GM12878 (cell line): ENCODE data around the gene OSCP1. TPM values are rescaled to one million over a fixed set of nuclear protein-coding genes. Genes with fewer than 3 reads are reported as not detected.

Experiments used
- ATAC-seq: fragments of 200-7000 bp; cut with Tn5 transposase; 3 replicates; pipeline ENCODE4 v1.9.1; 2020; ENCODE audit warnings: mild to moderate bottlenecking, moderate library complexity
- BruUV-seq: library from RNA; stranded (reverse); fragments of 400-500 nt; replicated peaks from 2 replicates; lab custom pipeline; 2021; lab: Mats Ljungman, UMichigan
- CTCF ChIA-PET: fragments of 300-600 bp; sonication (Branson Sonifier 250); formaldehyde crosslinking; extraction: SDS; loops from one replicate; lab custom pipeline; 2021; ENCODE audit warnings: inconsistent platforms; lab: Yijun Ruan, JAX
- POLR2A ChIA-PET: fragments of 350-600 bp; formaldehyde crosslinking; extraction: SDS; loops from one replicate; lab custom pipeline; 2021; ENCODE audit warnings: inconsistent platforms; lab: Charles Lee
- RAD21 ChIA-PET: fragments of 300-600 bp; sonication (Branson Sonifier 250); formaldehyde crosslinking; loops from one replicate; lab custom pipeline; 2023; ENCODE audit warnings: antibody characterized with exemption; ENCODE audit not compliant: unreplicated experiment; lab: Charles Lee
- SMC1A ChIA-PET: fragments of 300-600 bp; sonication (Branson Sonifier 250); formaldehyde crosslinking; loops from one replicate; lab custom pipeline; 2023; ENCODE audit not compliant: unreplicated experiment, uncharacterized antibody; lab: Charles Lee
- DNase-seq: peaks from one replicate; pipeline ENCODE4 v3.0.0-alpha.2; 2011; ENCODE audit warnings: low read depth, low spot score
- FAIRE-seq: peaks from 3 replicates; lab custom pipeline; 2011; peaks lifted over from hg19 to GRCh38; lab: Jason Lieb, UNC
- H2AFZ ChIP-seq: 2 replicates; pipeline ENCODE4 v1.6.0; 2011; ENCODE audit warnings: low read depth, low read length, control low read depth; ENCODE audit not compliant: control insufficient read depth
- H3K27ac ChIP-seq: 2 replicates; pipeline ENCODE4 v1.5.1; 2011; ENCODE audit warnings: control low read depth; ENCODE audit not compliant: control insufficient read depth, insufficient read depth
- H3K27me3 ChIP-seq, 2 experiments: replicated peaks in 1 of 2; 2 replicates each; pipeline versions ENCODE4 v1.6.0 to v1.6.1; 2011; ENCODE audit warnings: low read length in 1 of 2; ENCODE audit not compliant: control insufficient read depth in 2 of 2, insufficient read depth in 2 of 2
- H3K36me3 ChIP-seq, 2 experiments: 2 replicates each; pipeline ENCODE4 v1.5.1; 2011; ENCODE audit warnings: low read length in 1 of 2; ENCODE audit not compliant: control insufficient read depth in 2 of 2, insufficient read depth in 2 of 2
- H3K4me1 ChIP-seq: 2 replicates; pipeline ENCODE4 v1.6.1; 2011; ENCODE audit warnings: mild to moderate bottlenecking, low read length, moderate library complexity, mixed read lengths; ENCODE audit not compliant: control insufficient read depth, insufficient read depth
- H3K4me2 ChIP-seq: 2 replicates; pipeline ENCODE4 v1.6.0; 2011; ENCODE audit warnings: control low read depth; ENCODE audit not compliant: control insufficient read depth, insufficient read depth
- H3K4me3 ChIP-seq: fragments of 200-600 bp; sonication (generic); 2 replicates; pipeline ENCODE4 v1.5.1; 2016
- H3K79me2 ChIP-seq: 2 replicates; pipeline ENCODE4 v1.6.0; 2011; ENCODE audit warnings: low read length; ENCODE audit not compliant: control insufficient read depth, insufficient read depth
- H3K9ac ChIP-seq: 2 replicates; pipeline ENCODE4 v1.8.0; 2011; ENCODE audit warnings: low read length, control low read depth, mixed read lengths; ENCODE audit not compliant: control insufficient read depth, insufficient read depth
- H3K9me3 ChIP-seq: replicated peaks from 3 replicates; pipeline ENCODE4 v1.5.1; 2011; ENCODE audit warnings: mild to moderate bottlenecking, low read length; ENCODE audit not compliant: control insufficient read depth, insufficient read depth
- H4K20me1 ChIP-seq: 2 replicates; pipeline ENCODE4 v1.6.0; 2011; ENCODE audit not compliant: control insufficient read depth, insufficient read depth
- CBFB ChIP-seq: IDR thresholded peaks from 2 replicates; pipeline ENCODE4 v1.6.1; 2016; ENCODE audit warnings: antibody characterized with exemption, low read depth
- EED ChIP-seq: sonication (generic); IDR thresholded peaks from 2 replicates; pipeline ENCODE4 v1.6.1; 2016; ENCODE audit warnings: antibody characterized with exemption, low read depth
- EGR1 ChIP-seq, 2 experiments: IDR thresholded peaks; 1 replicate in 1 of 2; 2 replicates in 1 of 2; pipeline ENCODE4 v1.6.1; 2011 to 2012; ENCODE audit warnings: low read depth in 2 of 2, low read length in 2 of 2, borderline replicate concordance in 1 of 2, mild to moderate bottlenecking in 1 of 2, moderate library complexity in 1 of 2
- KLF5 ChIP-seq: fragments of 450-650 bp; IDR thresholded peaks from 2 replicates; pipeline ENCODE4 v1.6.1; 2014; ENCODE audit warnings: mild to moderate bottlenecking; ENCODE audit not compliant: partially characterized antibody
- POU2F2 ChIP-seq: IDR thresholded peaks from 3 replicates; pipeline ENCODE4 v1.6.1; 2011; ENCODE audit warnings: low read depth, mild to moderate bottlenecking, low read length, borderline replicate concordance
- RB1 ChIP-seq: fragments of 450-650 bp; formaldehyde crosslinking; IDR thresholded peaks from 2 replicates; pipeline ENCODE4 v1.6.1; 2017; ENCODE audit warnings: mild to moderate bottlenecking, borderline replicate concordance
- RBBP5 ChIP-seq: fragments of 200-600 bp; sonication (generic); conservative IDR thresholded peaks from 2 replicates; pipeline ENCODE4 v1.6.1; 2016
- RUNX3 ChIP-seq: IDR thresholded peaks from 2 replicates; pipeline ENCODE4 v1.6.1; 2012; ENCODE audit warnings: low read length, inconsistent platforms
- SUPT20H ChIP-seq: IDR thresholded peaks from 2 replicates; pipeline ENCODE4 v1.6.1; 2011; ENCODE audit warnings: low read depth, mild to moderate bottlenecking, low read length, moderate library complexity, borderline replicate concordance; ENCODE audit not compliant: control insufficient read depth
- SUZ12 ChIP-seq: fragments of 200-600 bp; sonication (generic); IDR thresholded peaks from one replicate; pipeline ENCODE4 v1.6.1; 2018; ENCODE audit warnings: antibody characterized with exemption, mild to moderate bottlenecking; ENCODE audit not compliant: unreplicated experiment
- WGBS: methylation state at CpG from one replicate; pipeline ENCODE4 v1.1.6; 2016; ENCODE audit warnings: low lambda C conversion rate; ENCODE audit not compliant: insufficient replicate concordance, insufficient coverage; ENCODE audit errors: missing lambda C conversion rate; 5-methylcytosine and 5-hydroxymethylcytosine counted together
- in situ Hi-C: fragments of 300-500 bp; cut with MboI; formaldehyde crosslinking; loops from 9 replicates; pipeline ENCODE4 v1.14.3; 2018; ENCODE audit warnings: mixed read lengths
- intact Hi-C: fragments of 100-400 bp; cut with micrococcal nuclease; formaldehyde crosslinking; loops from one replicate; pipeline ENCODE4 v1.14.2; 2022; ENCODE audit not compliant: unreplicated experiment
- polyA plus RNA-seq, 11 experiments: library from polyadenylated mRNA; depleted of rRNA in 4 of 11; unstranded in 6 of 11; stranded (reverse) in 5 of 11; fragments of >200 nt; fragmentation: Nextera tagmentation in 4 of 11; fragmentation: Illumina TruSeq in 1 of 11; extraction: Ambion mirVana in 4 of 11; extraction: Trizol in 1 of 11; gene quantifications; 1 replicate in 1 of 11; 2 replicates in 10 of 11; pipeline versions ENCODE4 v1.2.1 to v1.2.3, GENCODE V29; 2011 to 2016; ENCODE audit warnings: inconsistent platforms in 2 of 11, missing spikeins in 2 of 11, low read depth in 1 of 11
- total RNA-seq, 4 experiments: library from RNA; depleted of rRNA in 3 of 4; stranded (reverse); fragments of >200 nt in 3 of 4; fragmentation: Illumina TruSeq in 1 of 4; extraction: Trizol in 1 of 4; gene quantifications; 2 replicates each; pipeline versions ENCODE4 v1.2.1 to v1.2.3, GENCODE V29; 2013 to 2021
- TF ChIP-seq, protein P1 (sequence below): fragments of 150-350 bp; IDR thresholded peaks from 2 replicates; pipeline ENCODE4 v1.6.1; 2016; ENCODE audit warnings: low read depth, low read length
- TF ChIP-seq, protein P2 (sequence below): fragments of 450-650 bp; IDR thresholded peaks from 2 replicates; pipeline ENCODE4 v1.6.1; 2017; ENCODE audit warnings: mild to moderate bottlenecking, moderate library complexity
- TF ChIP-seq, protein P3 (sequence below): fragments of 450-650 bp; formaldehyde crosslinking; IDR thresholded peaks from 2 replicates; pipeline ENCODE4 v1.4.0; 2022; ENCODE audit warnings: mild to moderate bottlenecking, moderate library complexity

Gene OSCP1
- total and polyA plus RNA-seq, 10 of the 15 experiments (the other 5 are each of a cell fraction or from before 2014, with no cell fraction given), result 1.8 to 5.9 (median 3.0) TPM

DNA sequence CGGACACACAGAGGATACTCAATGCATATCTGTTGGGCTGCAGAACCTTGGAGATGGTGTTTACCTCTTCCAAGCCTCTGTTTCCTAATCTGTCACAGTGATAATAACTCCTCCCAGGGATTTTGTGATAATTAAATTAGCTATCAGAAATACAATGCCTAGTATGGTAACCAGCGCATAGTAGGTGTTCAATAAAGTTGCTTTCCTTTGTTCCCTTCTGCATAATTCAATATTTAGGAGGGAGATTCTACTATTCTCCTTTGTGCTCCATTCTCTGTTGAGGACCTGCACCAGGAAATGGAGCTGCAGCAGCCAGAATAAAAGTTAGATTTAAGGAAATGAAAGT lies 35.8 kb upstream of the OSCP1 start:
- 98% methylated on average over 2 of the region's 2 CpGs for WGBS
- H3K36me3 ChIP-seq, result no peaks in the 10 kb centered on the region
- POLR2A ChIA-PET, result interaction anchor here (1.6 kb wide), 1 partner anchor 9 kb away, joined by 4 read pairs; no protein-coding TSS in a partner anchor
- H3K27ac ChIP-seq, result no peak overlapping the region
- no peak for ATAC-seq
- no peak overlapping the region for H3K9ac ChIP-seq
- H3K4me2 ChIP-seq, result no peak overlapping the region
- intact Hi-C loops (no loop called here), in situ Hi-C loops (no loop called here)
- SMC1A ChIA-PET, result no interaction called here
- H2AFZ ChIP-seq, result peak overlapping the region; percentile 39; the same call in 1 of the 2 replicates
- H3K4me3 ChIP-seq, result no peak overlapping the region
- H3K27me3 ChIP-seq, result peaks cover 0 to 3% of the 10 kb centered on the region in 2 experiments; a peak in 3 of 4 replicates
- no peak for FAIRE-seq
- RAD21 ChIA-PET, result interaction anchor here (0.6 kb wide), 1 partner anchor 501 kb away, joined by 3 read pairs; no protein-coding TSS in a partner anchor
- peaks cover 6% of the 10 kb centered on the region; the same call in 1 of the 2 replicates for H3K4me1 ChIP-seq
- no peaks in the 10 kb centered on the region for H4K20me1 ChIP-seq
- CTCF ChIA-PET, result interaction anchor here (1.6 kb wide), 1 partner anchor 29 kb away, joined by 5 read pairs; no protein-coding TSS in a partner anchor
- no peaks in the 10 kb centered on the region for H3K9me3 ChIP-seq
- no TSS peak for BruUV-seq
- DNase-seq, result no peak
- no peaks in the 10 kb centered on the region for H3K79me2 ChIP-seq
- TF ChIP-seq, protein P1, sequence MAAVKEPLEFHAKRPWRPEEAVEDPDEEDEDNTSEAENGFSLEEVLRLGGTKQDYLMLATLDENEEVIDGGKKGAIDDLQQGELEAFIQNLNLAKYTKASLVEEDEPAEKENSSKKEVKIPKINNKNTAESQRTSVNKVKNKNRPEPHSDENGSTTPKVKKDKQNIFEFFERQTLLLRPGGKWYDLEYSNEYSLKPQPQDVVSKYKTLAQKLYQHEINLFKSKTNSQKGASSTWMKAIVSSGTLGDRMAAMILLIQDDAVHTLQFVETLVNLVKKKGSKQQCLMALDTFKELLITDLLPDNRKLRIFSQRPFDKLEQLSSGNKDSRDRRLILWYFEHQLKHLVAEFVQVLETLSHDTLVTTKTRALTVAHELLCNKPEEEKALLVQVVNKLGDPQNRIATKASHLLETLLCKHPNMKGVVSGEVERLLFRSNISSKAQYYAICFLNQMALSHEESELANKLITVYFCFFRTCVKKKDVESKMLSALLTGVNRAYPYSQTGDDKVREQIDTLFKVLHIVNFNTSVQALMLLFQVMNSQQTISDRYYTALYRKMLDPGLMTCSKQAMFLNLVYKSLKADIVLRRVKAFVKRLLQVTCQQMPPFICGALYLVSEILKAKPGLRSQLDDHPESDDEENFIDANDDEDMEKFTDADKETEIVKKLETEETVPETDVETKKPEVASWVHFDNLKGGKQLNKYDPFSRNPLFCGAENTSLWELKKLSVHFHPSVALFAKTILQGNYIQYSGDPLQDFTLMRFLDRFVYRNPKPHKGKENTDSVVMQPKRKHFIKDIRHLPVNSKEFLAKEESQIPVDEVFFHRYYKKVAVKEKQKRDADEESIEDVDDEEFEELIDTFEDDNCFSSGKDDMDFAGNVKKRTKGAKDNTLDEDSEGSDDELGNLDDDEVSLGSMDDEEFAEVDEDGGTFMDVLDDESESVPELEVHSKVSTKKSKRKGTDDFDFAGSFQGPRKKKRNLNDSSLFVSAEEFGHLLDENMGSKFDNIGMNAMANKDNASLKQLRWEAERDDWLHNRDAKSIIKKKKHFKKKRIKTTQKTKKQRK, result no peak
- TF ChIP-seq EGR1 (IDR thresholded peaks at IDR 0.05; ENCODE audit: borderline replicate concordance in 1 of 2, low read depth in 2 of 2, low read length in 2 of 2) (no peak), RBBP5 (no peak), KLF5 (no peak), SUPT20H (no peak), SUZ12 (no peak), CBFB (no peak), POU2F2 (no peak), RB1 (no peak), RUNX3 (no peak), EED (no peak)
- TF ChIP-seq, protein P2, sequence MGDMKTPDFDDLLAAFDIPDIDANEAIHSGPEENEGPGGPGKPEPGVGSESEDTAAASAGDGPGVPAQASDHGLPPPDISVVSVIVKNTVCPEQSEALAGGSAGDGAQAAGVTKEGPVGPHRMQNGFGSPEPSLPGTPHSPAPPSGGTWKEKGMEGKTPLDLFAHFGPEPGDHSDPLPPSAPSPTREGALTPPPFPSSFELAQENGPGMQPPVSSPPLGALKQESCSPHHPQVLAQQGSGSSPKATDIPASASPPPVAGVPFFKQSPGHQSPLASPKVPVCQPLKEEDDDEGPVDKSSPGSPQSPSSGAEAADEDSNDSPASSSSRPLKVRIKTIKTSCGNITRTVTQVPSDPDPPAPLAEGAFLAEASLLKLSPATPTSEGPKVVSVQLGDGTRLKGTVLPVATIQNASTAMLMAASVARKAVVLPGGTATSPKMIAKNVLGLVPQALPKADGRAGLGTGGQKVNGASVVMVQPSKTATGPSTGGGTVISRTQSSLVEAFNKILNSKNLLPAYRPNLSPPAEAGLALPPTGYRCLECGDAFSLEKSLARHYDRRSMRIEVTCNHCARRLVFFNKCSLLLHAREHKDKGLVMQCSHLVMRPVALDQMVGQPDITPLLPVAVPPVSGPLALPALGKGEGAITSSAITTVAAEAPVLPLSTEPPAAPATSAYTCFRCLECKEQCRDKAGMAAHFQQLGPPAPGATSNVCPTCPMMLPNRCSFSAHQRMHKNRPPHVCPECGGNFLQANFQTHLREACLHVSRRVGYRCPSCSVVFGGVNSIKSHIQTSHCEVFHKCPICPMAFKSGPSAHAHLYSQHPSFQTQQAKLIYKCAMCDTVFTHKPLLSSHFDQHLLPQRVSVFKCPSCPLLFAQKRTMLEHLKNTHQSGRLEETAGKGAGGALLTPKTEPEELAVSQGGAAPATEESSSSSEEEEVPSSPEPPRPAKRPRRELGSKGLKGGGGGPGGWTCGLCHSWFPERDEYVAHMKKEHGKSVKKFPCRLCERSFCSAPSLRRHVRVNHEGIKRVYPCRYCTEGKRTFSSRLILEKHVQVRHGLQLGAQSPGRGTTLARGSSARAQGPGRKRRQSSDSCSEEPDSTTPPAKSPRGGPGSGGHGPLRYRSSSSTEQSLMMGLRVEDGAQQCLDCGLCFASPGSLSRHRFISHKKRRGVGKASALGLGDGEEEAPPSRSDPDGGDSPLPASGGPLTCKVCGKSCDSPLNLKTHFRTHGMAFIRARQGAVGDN, result no peak
- TF ChIP-seq, protein P3, sequence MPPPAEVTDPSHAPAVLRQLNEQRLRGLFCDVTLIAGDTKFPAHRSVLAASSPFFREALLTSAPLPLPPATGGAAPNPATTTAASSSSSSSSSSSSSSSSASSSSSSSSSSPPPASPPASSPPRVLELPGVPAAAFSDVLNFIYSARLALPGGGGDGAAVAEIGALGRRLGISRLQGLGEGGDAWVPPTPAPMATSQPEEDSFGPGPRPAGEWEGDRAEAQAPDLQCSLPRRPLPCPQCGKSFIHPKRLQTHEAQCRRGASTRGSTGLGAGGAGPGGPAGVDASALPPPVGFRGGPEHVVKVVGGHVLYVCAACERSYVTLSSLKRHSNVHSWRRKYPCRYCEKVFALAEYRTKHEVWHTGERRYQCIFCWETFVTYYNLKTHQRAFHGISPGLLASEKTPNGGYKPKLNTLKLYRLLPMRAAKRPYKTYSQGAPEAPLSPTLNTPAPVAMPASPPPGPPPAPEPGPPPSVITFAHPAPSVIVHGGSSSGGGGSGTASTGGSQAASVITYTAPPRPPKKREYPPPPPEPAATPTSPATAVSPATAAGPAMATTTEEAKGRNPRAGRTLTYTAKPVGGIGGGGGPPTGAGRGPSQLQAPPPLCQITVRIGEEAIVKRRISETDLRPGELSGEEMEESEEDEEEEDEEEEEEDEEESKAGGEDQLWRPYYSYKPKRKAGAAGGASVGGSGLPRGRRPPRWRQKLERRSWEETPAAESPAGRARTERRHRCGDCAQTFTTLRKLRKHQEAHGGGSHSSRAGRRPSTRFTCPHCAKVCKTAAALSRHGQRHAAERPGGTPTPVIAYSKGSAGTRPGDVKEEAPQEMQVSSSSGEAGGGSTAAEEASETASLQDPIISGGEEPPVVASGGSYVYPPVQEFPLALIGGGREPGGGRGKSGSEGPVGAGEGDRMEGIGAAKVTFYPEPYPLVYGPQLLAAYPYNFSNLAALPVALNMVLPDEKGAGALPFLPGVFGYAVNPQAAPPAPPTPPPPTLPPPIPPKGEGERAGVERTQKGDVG (CRISPR knock-in tag), result no peak
